Limb (tissue), 2 donors: ENCODE results near the gene UQCC5.

Source experiments
- DNase-seq, 2 donors: peaks; one replicate each; pipeline ENCODE4 v3.0.0-alpha.2; 2016; ENCODE audit errors: extremely low spot score in 2 of 2

The UQCC5 gene, protein sequence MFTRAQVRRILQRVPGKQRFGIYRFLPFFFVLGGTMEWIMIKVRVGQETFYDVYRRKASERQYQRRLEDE

DNA sequence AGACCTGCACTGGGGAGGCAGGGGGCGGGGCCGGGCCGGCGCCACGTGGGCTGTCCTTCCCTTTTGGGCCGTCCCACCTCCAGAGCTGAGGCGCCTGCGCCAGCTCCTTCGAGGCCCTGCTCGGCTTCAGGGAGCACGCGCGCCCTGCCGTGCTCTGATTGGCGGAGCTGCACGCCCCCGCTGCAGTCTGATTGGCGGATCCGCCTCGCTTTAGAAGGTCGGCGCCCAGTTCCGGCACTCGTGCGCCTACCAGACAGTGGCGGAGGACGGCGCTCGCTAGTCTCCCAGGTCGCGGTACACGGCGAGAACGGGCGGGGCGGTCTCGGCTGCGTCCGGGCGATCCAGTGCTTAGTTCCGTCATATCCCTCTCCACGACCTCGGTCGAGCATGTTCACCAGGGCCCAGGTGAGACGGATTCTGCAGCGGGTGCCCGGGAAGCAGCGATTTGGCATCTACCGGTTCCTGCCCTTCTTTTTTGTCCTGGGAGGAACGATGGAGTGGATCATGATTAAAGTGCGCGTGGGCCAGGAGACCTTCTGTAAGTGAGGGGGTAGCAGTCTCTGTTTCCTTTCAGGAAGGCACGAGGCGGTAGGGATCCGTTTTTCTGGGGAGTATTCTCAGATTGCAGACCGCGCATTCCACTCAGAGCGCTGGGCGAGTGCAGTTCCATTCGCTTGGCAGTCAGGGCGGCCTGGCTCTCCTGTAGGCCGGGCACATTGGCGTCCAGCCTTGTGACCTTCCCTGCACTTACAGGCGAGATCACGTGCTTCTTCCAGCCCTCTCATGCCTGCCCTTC, at the start of gene UQCC5:
TSS of gene UQCC5 (plus strand) at position 237 of the 796 bp plus-strand sequence. CDS start at position 388, 151 bp downstream.
- DNase-seq, result peak; percentile 96 to 97

DNA sequence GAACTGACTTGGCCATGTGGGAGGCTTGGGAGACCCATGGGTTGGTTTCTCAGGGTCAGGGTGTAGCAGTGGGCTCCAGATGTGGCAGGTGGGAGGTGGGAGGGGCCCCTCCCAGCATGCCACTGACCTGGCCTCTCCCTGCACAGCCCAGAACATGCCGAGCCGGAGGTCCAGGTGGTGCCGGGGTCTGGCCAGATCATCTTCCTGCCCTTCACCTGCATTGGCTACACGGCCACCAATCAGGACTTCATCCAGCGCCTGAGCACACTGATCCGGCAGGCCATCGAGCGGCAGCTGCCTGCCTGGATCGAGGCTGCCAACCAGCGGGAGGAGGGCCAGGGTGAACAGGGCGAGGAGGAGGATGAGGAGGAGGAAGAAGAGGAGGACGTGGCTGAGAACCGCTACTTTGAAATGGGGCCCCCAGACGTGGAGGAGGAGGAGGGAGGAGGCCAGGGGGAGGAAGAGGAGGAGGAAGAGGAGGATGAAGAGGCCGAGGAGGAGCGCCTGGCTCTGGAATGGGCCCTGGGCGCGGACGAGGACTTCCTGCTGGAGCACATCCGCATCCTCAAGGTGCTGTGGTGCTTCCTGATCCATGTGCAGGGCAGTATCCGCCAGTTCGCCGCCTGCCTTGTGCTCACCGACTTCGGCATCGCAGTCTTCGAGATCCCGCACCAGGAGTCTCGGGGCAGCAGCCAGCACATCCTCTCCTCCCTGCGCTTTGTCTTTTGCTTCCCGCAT, 49.2 kb upstream of the UQCC5 start:
- no peak for DNase-seq

DNA sequence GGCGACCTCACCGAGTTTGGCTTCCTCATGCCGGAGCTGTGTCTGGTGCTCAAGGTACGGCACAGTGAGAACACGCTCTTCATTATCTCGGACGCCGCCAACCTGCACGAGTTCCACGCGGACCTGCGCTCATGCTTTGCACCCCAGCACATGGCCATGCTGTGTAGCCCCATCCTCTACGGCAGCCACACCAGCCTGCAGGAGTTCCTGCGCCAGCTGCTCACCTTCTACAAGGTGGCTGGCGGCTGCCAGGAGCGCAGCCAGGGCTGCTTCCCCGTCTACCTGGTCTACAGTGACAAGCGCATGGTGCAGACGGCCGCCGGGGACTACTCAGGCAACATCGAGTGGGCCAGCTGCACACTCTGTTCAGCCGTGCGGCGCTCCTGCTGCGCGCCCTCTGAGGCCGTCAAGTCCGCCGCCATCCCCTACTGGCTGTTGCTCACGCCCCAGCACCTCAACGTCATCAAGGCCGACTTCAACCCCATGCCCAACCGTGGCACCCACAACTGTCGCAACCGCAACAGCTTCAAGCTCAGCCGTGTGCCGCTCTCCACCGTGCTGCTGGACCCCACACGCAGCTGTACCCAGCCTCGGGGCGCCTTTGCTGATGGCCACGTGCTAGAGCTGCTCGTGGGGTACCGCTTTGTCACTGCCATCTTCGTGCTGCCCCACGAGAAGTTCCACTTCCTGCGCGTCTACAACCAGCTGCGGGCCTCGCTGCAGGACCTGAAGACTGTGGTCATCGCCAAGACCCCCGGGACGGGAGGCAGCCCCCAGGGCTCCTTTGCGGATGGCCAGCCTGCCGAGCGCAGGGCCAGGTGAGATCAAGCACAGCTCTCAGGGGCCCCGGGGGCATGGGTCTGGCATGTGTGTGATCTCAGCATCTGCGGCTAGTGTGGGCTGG, 48.4 kb upstream of the UQCC5 start:
- no peak for DNase-seq

DNA sequence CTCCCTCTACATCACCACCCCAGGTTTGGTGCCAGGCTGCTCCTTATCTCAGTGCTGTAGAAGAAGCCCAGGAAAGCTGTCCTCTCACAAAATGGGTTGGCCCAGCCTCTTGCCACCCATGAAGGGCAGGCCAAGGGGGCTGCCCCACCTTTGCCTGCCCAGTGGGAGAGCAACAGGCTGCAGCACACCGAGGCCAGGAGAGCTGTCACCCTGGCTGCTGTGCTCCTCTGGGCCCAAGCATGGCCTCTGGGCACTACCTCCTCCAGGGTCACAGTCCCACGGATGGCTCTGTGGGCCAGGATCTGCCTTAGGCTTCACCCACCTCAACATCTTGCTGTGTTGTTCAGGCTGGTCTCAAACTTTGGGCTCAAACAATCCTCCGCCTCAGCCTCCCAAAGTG, 47.7 kb upstream of the UQCC5 start:
- no peak for DNase-seq

DNA sequence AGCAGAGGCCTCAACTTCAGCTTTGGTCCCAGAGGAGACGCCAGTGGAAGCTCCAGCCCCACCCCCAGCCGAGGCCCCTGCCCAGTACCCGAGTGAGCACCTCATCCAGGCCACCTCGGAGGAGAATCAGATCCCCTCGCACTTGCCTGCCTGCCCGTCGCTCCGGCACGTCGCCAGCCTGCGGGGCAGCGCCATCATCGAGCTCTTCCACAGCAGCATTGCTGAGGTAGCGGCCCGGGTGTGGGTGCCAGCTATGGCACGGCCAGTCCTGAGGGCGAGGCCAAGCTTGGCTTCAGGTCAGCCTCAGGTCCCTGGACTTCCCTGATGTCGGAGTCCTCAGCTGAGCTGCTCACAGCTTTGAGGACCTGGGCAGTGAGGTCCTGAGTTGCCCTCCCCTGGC, 47.0 kb upstream of the UQCC5 start:
- DNase-seq, result no peak

DNA sequence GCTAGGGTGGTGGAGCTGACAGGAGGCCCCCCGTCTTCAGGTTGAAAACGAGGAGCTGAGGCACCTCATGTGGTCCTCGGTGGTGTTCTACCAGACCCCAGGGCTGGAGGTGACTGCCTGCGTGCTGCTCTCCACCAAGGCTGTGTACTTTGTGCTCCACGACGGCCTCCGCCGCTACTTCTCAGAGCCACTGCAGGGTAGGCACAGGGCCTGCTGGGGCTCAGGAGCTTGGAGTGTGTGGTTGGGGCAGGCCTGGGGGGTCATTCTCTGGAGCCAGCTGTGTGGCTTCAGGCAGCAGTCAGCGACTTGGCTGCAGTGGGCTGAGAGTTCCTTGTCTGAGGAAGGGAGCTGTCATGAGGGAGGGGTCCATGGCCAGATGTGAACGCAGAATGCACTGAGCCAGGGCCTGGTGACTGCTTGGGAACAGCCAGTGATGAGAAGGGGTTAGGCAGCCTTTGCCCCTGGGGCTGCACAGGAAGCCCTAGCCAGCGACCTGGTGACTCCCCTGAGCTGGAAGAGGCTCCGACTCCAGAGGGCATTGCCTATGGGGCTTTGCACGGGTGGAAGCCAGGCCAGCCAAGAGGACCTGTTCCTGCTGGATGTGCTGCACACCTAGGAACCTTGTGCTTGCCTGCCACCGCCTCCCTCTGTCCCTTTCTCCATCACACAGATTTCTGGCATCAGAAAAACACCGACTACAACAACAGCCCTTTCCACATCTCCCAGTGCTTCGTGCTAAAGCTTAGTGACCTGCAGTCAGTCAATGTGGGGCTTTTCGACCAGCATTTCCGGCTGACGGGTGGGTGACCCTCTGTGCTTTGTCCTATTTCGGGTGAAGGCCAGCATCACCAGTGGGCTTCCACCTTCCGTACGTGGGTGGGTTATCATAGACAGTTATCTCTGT, 46.1 kb upstream of the UQCC5 start:
- DNase-seq, result no peak

DNA sequence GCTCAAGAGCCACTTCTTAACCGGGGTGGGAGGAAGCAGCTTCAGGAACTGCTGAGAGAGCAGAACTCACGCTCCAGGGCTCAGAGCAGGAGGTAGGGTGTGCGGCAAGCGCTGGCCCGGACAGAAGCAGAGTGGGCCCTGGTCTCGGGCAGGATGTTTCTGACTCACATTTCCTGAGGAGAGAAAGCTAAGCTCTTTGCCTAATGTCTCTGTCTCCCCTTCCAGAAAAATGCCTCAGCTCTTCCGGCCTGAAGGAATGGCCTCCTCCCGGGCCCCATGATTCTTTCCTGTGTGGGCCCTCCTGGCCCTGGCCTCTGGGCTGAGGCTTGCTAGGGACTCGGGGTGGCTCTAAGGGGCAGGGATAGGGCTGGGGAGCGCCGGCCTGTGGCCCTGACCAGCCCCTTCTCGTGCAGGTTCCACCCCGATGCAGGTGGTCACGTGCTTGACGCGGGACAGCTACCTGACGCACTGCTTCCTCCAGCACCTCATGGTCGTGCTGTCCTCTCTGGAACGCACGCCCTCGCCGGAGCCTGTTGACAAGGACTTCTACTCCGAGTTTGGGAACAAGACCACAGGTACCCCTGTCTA, 45.4 kb upstream of the UQCC5 start:
- no peak for DNase-seq

DNA sequence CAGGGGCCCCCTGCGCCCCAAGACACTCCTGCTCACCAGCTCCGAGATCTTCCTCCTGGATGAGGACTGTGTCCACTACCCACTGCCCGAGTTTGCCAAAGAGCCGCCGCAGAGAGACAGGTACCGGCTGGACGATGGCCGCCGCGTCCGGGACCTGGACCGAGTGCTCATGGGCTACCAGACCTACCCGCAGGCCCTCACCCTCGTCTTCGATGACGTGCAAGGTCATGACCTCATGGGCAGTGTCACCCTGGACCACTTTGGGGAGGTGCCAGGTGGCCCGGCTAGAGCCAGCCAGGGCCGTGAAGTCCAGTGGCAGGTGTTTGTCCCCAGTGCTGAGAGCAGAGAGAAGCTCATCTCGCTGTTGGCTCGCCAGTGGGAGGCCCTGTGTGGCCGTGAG, 44.3 kb upstream of the UQCC5 start:
- no peak for DNase-seq

DNA sequence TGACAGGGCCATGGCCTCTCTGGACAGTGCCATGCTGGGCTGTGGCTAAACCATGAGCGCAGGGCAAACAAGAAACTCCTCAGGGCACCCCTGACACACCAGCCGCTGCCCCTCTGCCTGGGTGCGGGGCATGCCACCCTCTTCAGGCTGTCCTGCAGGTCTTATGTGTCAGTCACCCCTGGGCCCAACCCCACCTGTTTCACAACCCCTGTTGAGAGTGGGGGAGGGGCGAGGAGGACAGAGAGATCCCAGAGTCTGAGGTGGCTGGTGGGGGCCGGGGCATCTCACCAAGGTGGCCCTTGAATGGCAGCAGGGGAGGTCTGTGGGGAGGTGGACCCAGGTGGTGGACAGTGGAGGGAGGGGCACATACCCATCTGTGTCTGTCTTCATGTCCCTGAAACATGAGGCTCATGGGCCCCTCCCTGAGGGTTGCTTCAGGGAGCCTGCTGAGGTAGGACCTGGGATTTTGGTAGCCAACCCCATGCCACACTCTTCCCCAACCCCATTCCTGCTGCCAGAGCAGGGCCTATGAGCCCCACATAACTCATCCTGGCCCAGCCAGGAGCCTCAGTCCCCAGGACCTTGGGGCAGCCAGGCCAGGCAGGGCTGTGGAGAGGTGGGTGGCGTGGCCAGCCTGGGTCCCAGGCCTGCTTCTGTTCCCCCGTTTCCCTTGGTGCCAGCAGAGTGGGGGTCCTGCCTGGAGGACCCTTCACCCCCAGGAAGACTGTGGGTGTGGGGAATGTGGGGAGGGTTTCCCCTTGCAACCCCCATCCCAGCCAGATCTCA, 43.0 kb upstream of the UQCC5 start:
- DNase-seq, result no peak

DNA sequence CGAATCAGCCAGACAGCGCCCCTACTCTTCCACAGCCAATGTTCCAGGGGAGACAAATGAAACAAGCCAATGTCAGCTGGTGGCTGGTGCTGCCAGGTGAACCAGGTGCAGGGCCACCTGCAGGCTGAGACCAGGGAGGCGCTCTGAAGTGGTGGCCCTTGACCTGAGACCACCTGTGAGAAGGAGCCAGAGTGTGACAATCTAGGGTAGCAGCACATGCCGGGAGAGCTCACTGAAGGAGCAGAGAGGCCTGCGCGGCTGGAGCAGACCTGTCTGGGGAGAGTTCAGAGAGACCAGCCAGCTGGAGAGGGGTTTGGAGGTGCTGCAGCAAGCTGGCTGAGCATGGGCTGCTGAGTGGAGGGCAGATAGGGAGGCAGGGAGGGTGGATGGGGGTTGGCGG, 42.0 kb upstream of the UQCC5 start:
- DNase-seq, result no peak

DNA sequence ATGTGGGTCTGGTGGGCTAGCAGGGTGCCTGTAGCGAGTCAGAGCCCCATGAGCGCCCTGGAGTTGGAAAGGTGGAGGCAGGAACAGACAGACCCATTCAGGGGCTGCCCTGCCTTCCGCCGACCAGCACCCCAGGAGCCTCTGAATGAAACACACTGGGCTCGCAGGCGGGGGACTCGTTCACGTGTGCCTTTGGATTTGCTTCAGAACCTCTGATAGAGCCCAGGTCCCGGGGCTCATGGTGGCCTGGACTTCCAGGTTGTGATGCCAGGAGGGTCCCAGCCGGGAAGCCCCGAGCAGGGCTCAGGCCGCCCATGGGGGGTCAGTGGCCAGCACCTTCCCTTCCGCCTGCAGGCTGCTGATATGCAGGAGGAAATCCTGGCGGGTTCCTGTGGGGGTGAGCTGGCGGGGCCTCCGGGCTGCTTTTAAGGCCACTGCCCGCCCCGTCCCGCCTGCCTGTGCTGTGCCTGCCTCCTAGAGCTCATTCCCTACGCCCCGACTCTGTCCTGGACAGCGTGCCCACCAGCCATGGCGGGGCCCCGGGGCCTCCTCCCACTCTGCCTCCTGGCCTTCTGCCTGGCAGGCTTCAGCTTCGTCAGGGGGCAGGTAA, 41.4 kb upstream of the UQCC5 start, which contains the start of gene STAB1:
TSS of gene STAB1 (plus strand) at position 453 of the 610 bp plus-strand sequence. CDS start at position 529, 76 bp downstream.
- no peak for DNase-seq

DNA sequence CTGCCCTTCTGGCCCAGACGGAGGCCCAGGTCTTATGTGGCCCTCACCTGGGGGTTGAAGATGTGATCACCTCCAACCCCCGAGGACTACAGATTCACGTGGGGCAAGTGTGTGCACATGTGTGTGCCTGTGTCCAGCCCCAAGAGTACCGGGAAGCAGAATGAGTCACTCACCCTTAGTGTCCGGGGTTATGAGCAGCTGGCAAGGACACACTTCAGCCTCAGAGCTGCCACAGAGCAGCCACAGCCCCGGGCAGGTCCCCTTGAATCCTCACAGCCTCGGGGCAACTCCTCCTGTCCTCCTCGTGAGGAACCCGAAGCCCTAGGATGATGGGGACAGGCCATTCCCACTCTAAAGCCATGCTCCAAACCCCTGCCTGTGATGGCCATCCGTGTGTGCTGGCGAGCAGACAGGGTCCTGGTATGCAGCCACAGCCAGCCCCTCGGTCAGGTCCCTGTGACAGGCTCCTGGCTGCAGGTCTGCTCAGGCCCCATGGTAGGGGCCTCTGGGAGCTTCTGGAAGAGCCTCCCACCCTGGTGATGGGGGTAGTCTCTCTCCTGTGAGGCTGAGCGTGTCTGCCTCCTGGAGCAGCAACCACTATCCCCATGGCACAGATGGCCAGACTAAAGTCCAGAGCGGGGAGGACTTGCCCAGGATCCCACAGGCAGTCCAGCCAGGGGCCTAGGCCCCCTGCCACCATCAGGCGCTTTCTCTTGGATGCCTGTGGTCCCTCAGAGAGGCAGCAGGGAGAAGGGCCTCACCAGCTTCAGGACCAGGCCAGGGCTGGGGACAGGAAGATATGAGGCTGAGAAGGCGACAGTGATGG, 40.4 kb upstream of the UQCC5 start:
- DNase-seq, result no peak

DNA sequence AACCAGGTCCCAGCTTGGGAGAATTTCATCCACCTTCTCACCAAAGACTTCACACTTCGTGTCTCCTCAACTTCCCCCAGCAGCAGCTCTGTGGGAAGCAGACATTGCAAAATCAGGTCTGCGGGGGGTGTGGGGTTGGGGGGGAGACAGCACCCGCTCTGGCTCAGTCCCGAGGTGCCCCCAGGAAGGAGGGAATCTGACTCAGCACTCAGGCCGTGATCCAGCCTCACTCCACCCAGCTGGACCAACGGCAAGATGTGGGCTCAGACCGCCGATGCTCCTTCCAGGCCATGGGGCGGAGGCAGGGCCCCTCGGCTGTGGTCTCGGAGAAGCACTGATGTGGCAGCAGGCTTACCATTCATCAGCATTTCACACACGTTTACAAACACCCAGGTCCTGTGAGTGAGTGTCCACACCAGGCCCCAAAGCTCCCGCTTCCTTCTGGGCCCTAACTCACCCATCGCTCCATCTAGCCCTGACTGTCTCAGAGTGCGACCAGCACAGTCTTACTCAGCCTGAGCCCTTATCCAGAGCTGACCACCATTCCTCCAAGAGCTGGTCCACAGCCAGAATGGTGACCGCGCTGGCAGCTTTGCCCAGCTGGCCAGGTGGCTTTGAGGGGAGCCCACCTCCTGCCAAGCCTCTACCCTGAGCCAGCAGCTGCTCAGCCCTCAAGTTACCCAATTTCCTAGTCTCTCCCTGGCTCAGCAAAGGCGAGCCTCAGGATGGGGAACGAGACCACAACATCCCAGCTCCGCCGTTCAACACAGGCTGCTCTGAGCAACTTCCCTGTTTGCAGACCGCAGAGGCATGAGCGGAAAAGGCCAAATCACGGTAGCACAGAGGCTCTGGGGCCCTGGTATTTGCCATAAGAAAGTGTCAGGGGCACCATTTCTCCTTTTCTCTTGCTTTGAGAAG, 38.0 kb upstream of the UQCC5 start:
- no peak for DNase-seq

DNA sequence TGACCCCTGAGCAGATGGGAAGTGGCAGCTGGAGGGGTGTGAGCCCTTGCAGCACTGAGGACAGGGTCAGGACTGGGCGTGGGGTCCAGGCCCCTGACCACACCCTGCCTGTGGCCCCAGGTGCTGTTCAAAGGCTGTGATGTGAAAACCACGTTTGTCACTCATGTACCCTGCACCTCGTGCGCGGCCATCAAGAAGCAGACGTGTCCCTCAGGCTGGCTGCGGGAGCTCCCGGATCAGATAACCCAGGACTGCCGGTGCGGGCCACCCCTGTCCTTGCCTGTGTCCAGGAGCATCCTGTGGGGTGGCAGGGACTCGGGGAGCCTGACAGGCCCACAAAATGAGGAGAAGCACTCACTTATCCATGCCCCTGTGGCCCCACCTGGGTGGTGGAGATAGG, 35.4 kb upstream of the UQCC5 start:
- no peak for DNase-seq

DNA sequence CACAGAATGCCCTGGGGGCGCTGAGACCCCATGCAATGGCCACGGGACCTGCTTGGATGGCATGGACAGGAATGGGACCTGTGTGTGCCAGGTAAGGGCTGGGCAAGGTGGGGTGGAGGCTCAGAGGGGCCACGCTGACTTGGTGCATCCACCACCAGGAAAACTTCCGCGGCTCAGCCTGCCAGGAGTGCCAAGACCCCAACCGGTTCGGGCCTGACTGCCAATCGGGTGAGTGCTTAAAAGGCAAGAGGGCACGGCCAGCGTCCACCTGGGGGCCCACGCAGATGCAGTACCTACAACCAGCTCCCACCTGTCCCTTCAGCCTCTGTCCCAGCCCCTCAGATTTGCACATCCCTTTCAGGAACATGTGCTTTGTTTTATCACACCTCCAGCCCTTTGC, 34.4 kb upstream of the UQCC5 start:
- DNase-seq, result no peak

DNA sequence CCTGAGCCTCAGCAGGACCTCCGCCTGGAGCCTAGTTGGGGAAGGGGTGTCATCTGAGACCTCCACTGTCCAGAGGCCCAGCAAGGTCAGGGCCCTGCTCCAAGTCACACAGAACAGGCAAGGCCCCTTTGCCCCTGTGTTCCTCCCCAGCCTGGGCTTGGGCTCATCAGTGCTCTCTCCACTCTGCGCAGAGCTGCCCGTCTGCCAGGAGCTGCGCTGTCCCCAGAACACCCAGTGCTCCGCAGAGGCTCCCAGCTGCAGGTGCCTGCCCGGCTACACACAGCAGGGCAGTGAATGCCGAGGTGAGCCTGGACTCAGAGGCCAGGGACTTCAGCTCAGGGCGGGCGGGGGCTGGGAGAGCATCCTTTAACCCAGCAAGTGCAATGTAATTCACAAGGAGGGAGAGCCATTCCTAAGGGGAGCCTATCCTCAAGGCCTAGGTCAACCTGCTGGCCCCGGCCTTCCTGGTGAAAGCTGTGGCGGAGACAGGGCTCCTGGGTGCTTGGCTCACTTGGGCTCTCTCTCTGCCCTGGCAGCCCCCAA, 33.5 kb upstream of the UQCC5 start:
- DNase-seq, result no peak
